ENCODE data around the gene CCDC74A.
"Not testable (repeated sequence)": the region's sequence is repeated elsewhere in the genome, so short reads cannot be mapped to it uniquely, and the experiment has no call there.

DNA sequence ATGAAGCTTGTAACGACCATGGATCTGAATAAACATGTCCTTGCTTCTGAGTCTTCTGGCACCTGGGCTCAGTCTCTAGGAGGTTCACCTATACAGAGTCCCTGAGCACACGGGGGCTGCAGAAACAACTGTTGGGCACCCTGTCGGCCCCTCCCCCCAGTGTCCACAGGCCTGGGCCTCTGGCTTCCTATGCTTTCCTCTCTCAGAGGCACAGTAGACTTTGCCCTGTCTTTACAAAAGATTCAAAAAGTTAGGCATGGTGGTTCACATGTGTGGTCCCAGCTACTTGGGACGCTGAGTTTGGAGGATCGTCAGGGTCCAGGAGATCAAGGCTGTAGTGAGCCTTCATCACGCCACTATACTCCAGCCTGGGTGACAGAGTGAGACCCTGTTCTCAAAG, 6.2 kb upstream of the CCDC74A start:
- not testable (repeated sequence) for TF ChIP-seq CTCF (IDR thresholded peaks at IDR 0.05; ENCODE audit: borderline replicate concordance, extremely low read depth, low read length, poor library complexity, severe bottlenecking); EZH2 (IDR thresholded peaks at IDR 0.05; ENCODE audit: borderline replicate concordance, low read depth, low read length, severe bottlenecking)
